NCI-H524 (cell line): Measurements from ENCODE around the gene GET4.

ENCODE experiments used
- DNase-seq, 2 experiments: peaks; one replicate each; lab custom pipeline; 2025; lab: John Stamatoyannopoulos, UW

GET4 gene, protein sequence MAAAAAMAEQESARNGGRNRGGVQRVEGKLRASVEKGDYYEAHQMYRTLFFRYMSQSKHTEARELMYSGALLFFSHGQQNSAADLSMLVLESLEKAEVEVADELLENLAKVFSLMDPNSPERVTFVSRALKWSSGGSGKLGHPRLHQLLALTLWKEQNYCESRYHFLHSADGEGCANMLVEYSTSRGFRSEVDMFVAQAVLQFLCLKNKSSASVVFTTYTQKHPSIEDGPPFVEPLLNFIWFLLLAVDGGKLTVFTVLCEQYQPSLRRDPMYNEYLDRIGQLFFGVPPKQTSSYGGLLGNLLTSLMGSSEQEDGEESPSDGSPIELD

DNA sequence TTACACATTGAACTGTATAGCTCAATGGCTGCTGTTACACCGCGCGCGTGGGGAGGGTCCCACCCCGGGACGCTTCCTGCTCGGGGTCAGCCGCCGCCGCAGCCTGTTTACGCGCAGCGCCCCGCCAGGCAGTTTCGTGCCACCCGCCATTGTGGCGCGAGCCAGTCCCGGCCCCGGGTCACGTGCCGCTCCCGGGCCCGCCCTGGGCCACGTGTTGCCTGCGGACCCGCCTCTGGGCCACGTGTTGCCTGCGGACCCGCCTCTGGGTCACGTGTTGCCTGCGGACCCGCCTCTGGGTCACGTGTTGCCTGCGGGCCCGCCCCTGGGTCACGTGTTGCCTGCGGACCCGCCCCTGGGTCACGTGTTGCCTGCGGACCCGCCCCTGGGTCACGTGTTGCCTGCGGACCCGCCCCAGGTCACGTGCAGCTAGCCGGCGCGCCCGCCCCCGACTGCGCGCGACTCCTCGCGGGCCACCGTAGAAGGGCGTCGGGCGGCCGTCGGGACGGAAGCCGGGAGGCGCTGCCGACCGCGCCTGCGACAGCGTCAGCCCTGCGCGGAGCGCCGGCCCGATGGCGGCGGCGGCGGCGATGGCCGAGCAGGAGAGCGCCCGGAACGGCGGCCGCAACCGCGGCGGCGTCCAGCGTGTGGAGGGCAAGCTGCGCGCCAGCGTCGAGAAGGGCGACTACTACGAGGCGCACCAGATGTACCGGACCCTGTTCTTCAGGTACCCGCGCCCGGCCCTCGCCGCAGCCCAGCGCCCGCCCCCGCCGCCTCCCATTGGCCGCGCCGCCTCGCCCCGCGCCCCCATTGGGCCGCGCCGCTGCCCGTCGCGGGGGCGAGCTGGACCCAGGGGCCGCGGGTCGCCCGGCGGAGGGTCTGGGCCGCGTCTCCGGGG is at the start of gene GET4:
TSS of gene GET4 (plus strand) at position 478 of the 895 bp plus-strand sequence. CDS start at position 570, 92 bp downstream.
- DNase-seq: peak; percentile 55 to 92

DNA sequence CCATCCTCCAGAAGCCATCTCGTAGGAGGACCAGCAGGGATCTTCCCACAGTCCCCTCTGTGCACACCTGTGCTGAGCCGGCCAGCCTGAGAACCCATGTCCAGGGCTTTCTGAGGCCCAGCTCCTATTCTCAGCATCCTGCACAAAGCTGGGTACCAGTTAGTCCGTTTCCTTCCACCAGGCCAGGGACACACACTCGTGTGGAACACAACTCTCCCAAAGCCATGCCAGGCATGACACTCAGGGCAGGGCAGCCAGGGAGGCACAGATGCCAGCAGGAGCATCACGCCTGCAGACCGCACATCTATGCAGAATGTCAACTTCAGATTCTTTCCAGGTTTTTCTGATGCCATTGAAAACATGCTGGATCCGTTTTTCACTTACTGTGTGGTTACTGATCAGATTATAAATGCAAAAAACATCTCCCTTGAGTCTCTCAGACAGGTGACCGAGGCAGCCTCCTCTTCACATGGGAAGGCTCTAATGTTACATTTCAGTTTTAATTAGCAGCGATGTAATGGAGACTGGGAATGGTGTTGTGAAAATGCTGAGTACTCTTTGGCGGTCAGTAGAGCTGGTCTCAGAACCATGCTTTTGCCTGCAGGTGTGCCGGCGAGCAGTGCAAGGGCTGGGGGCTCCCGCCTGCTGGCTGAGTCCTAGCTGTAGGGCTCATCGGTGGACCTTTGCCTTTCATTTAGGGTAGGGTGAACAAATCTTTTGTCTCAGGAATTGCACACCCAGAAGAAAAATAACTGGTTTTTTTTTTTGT is 47.4 kb upstream of the GET4 start:
- DNase-seq: no peak

DNA sequence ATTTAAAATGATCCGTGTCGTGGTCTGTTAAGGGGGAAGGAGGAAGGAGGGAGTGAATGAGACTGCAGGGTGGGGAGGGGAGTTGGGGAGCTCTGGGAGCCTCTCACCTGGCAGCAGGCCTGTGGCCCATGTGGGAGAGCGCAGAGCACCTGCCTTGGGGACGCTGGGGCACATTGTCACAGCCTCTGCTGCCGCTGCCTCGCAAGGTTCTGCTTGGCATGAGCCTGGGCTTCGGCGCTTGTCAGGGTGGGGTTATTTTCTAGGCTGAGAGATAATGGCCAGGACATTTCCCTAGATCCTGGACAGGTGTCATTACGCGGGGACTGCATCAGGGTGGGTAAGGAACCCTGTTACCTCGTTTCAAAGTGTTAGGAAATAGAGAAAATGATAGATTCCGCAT is 46.3 kb upstream of the GET4 start:
- DNase-seq: no peak

DNA sequence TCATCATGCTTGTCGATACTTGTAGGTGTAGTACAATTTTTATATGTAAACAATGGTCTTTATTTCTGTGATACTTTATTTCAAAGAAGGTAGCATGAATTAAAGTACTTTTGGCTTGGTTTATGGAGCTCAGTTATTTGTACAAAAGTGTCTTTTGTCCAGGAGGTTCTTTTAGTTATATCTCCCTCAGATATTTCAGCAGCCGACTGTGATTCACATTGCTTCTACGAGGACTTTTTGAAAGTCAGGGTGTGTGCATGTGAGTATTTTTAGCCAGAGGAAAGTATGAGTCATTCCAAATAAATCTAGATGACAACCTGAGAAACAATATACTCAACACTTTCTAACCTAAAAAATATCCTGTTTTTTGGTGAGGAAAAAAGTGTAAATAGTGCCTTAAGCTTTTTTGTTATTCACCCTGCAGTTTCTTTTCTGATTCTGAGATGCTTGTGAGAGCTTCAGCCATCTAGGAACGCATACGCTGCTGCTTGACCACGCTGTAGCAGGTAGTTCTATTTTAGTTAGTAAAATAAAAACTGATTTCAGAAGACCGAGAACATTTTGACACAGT is 44.7 kb upstream of the GET4 start:
- no peak for DNase-seq

DNA sequence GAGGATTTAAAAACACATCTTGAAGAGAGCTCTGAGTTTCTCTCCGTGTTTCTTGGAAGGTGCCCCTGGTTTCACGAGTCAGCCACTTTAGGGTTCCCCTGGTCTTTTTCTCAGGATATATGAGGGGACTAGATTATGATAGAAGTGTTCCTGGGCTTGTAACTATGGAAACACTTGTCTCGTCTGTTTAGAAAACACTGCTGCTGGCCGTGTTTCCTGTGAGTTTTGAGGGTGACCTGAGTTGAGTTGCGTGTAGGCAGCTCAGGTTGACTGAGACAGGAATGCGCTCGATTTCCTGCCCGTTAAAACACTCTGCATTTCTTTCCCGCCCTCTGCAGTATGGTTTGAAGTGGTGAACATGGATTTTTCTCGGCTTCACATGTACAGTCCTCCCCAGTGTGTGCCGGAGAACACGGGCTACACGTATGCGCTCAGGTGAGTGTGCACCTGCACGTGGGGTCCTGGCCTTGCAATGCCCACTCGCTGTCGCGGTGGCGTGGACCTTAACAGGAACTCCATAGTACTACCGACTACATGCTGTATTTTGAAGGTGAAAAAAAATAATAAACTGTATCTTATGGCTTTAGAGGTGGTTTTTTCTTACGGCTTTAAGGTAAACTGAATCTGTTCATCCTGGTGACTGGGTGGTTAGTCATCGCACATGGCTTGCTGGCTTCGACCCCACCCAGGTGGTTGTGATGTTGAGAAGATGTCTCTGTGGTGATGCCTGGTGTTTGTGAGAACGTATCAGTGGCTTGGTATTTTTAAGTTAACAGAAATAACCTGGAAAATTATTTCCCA is 44.0 kb upstream of the GET4 start, which contains the start of gene SUN1:
TSS of gene SUN1 (plus strand) at position 310 of the 801 bp plus-strand sequence. CDS start at position 359, 49 bp downstream.
- no peak for DNase-seq

DNA sequence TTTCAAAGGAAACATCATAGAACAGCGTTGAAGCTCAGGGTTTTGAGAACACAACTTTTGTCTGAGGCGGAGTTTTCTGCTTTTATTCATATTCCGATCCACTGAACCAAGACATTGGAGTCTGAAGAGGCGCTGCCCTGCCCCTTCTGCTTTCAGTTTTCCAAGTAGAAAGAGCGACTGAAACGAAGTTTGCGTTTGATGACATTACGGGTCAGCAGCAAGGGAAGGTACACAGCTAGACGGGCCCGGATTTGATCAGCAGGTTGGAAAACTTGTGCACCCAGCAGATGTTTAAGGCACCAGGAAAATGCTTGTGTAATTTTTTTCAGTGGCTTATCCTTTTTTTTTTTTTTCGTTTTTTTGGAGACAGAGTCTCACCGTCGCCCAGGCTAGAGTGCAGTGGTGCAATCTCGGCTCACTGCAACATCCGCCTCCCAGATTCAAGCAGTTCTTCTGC is 43.4 kb upstream of the GET4 start:
- DNase-seq: no peak

DNA sequence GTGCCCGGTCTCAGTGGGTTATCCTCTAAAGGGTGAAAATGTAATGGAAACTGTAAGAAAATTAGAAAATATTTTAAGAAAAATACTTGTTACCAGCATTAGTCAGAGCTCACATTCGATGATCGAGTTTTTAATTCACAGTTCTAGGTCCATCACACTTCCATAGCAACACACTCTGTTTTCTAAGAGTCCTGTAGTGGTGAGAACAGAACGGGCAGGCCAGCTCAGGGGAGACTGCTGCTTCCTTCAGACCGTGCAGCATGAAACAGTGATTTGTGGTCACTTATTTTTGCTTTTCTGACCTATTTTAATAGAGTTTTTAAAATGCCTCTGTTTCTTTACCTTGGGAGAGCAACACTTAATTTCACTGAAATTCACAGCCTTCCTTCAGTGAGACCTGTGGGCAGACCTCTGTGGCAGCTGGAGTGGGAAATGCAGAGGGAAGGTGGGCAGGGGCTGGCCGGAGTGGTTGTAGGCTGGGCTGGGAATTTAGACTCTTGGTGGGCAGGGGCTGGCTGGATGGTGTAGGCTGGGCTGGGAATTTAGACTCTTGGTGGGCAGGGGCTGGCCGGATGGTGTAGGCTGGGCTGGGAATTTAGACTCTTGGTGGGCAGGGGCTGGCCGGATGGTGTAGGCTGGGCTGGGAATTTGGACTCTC is 42.6 kb upstream of the GET4 start:
- no peak for DNase-seq

DNA sequence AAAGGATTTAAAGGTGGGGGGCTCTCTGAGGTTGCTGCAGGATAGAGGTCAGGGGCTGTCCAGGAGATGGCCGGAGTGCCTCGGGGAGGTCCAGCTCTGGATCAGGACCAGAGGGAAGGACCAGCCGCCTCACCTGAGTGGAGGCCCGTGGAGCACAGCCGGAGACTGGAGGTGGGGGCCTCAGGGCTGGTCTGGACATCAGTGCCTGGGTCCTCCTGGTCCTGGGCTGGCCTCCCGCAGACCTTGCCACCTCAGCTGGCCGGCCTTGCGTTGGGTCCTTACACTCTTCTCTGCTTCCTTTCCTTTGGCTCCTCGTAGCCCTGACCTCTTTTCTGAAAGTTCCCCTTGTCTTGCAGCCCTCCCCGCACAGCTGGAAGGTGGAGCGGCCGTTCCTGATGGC is 42.1 kb upstream of the GET4 start:
- no peak for DNase-seq

DNA sequence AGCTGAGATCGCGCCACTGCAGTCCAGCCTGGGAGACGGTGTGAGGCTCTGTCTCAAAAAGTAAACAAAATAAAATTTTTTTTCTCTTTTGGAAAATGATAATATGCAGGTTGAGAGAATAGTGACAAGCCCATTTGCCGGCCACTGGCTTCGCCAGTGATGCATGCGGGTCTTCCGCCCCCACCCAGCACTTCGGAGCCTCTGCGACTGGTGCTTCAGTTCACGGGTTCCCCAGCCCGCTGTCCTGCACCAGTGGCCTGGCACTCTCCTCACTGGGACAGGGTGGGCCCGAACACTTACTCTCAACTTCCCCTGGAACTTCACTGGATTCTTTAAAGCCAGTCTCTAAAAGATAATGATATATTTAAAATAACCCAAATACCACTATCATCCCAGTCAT is 41.3 kb upstream of the GET4 start:
- DNase-seq: peak in 1 of 2 experiments; percentile 23

DNA sequence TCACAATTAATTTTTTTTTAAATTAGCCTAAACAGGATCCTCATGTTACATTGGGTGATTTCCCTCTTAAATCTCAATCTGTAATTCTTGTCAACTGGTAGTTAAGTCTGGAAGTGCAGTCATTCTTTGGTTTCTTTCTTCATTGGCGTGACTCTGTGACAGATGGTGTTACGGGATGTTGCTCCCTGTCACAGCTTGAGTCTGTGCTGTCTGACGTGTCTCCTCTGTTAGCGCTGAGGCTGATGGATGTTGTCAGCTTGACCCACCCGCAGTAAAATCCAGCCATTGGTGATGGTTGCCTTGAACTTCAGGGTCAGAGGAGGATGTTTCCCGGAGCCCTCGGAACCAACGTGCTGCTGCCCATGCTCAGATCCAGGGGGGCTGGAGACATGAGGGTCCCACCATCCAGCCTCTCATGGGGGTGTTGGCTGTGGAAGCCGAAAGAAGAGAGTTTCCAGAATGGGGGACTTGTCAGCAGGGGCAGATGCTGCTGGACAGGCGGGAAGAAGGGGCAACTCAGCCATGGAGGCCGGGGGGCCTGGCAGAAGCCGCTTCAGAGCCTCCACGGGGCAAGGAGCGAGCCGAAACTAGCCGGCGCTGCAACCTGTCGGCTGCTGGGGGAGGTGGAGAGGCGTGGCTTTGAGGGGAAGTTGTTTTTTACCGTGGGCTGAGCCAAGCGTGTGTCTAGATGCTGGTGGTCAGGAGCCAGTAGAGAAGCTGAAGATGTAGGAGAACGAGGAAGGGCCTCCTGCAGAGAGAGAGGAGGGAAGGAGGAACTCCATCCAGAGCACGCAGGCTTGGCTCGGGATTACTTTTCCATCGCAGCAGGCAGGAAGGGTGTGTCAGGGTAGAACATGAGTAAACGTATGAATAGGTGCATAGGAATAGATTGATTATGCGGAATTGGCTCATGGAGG is 40.6 kb upstream of the GET4 start:
- DNase-seq: peak; percentile 80 to 85

DNA sequence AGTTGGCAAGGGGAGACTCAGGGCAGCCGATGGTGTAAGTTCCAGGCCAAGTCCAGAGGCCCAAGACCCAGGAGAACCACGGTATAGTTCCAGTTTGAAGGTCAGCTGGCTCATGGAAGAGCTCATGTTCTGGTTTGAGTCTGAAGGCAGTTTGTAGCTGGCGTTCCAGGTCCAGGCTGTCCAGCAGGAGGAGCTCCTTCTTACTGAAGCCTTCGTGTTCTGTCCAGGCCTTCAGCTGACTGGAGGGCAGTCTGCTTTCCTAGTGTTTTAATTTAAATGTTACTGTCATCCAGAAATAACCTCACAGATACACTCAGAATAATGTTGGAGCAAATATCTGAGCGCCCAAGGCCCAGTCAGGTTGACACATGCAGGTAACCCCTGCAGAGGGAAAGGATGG is 39.9 kb upstream of the GET4 start:
- peak in 1 of 2 experiments; percentile 9 for DNase-seq

DNA sequence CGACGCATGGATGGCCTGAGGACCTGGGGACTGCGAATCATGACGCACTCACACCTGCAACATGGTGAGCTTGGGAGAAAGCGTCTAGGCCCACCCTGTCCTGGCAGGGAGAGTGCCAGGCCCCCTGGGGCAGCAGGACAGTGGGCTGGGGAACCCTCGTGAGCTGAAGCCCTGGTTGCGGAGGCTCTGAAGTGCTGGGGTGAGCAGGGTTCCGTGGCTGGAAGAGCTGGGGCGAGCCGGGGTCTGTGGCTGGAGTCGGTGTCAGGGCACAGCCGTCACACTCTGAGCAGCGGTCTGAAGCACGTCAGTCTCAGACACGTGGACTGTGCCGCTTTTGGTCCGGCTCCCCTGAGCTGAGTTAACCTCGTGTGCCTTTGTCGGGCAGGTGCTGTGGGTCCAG is 39.4 kb upstream of the GET4 start:
- DNase-seq: no peak

DNA sequence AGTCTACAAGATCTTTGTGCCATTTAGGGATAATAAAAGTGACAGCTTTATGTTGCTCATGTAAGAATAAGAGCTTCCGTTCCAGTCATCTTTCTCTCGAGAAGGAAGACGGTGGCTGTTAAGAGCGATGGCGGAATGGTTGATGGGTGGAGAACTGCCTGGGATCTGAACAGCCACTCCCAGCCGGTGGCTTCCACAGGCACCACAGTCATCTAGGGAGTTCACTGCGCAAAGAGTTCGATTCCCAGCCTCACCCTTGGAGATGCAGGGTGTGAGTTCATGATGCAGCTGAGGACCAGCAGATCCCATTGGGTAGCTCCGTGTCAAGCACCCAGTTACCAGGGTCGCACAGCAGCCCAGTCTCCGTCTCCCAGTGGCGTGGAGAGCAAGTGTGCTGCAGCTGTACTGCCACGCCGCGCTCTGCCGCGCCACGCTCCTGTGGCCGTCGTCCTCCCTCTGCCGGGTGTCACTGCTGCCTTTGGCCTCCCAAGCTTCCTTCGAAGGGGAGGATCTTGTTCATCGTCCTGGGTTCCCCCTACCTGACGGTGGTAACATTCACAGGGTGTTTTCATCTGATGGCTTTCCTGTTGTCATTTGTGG is 36.3 kb upstream of the GET4 start:
- no peak for DNase-seq

DNA sequence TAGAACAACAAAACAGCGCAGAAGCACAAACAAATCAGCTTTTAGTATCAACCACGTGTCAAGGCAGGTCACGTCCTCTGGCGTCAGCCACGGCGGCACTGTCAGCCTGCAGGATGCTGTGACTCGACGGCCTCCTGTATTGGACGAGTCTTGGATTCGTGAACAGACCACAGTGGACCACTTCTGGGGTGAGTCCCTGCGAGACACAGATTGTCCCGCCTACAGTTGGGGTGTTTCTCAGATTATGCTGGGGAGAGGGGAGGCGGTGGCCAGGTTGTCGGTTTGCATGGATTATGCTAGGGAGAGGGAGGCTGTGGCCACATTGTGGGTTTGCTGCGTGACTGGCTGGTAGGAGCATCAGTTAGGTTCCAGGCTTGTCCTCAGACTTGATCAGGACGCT is 34.4 kb upstream of the GET4 start:
- no peak for DNase-seq

DNA sequence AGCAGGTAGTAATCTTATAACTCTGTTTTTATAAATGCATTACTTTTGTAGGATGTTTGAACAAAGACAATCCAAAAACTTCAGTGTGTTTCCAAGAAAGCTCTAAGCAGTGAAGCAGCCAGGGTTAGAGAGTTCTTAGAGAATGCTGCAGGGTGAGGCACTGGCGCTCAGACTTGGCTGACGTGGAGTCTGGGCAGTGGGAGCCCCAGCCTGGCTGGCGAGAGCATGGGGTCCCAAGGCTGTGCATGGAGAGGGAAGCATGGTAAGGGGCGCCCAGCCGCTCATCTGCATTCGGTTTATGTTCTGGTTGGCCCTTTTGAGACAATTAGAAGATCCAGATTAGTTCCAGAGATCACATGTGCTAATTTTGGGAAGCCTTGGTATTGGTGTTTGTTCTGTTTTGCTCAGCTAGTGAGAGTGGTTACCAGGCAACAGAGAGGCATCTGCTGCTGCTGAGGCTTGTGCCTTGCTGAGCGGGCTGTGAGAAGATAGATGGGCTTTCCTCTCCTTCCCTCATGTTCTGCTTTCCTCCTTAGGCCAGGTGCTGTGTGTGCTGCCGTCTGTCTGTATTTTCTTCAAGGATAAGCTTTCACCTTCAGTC is 33.8 kb upstream of the GET4 start:
- DNase-seq: peak in 1 of 2 experiments; percentile 30

DNA sequence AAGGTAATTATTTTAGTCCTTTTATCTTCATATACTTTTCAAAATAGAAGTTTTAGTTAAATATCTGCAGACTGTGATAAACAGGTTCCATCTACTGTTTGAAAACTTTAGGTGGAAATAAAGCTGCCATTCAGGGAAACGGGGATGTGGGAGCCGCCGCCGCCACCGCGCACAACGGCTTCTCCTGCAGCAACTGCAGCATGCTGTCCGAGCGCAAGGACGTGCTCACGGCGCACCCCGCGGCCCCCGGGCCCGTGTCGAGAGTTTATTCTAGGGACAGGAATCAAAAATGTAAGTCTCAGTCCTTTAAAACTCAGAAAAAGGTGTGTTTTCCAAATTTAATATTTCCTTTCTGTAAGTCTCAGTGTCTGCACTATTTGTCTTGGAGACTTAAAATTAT is 33.1 kb upstream of the GET4 start:
- DNase-seq: no peak

DNA sequence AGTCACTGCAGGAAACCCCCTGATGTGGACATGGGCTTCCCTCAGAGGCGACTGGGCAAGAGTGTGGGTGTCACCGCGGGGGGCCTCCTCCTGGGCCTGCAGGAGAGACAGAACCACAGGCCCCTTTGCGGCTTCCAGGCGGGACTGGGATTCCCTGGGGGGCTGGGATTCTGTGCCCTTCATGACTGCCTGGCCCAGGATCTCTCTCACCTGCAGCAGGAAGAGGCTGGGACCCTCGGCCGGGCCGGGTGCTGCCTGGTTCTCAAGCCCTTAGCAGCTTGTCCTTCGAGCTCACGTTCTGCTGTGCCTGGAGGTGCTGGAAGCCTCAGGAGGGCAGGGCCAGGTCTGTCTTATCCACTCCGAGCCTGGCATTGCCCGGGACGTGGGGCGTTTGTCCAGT is 32.3 kb upstream of the GET4 start:
- no peak for DNase-seq

DNA sequence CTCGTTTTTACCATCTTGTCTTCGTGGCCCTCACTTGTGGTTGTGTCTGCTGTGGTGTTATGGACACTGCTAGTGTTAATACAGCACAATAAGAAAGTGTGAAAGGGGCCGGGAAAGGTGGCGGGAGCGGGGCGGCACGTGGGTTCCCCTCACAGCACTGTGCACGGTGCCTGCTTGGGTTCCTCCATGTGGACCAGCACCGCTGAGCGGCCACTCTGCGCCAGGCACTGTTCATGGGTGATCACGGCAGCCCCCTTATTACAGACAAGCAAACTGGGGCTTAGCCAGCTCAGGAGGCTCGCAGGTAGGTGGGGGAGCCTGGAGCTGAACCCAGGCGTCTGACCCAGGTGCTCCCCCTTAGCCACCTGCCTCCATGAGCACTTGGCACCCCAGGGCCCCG is 31.8 kb upstream of the GET4 start:
- DNase-seq: no peak

DNA sequence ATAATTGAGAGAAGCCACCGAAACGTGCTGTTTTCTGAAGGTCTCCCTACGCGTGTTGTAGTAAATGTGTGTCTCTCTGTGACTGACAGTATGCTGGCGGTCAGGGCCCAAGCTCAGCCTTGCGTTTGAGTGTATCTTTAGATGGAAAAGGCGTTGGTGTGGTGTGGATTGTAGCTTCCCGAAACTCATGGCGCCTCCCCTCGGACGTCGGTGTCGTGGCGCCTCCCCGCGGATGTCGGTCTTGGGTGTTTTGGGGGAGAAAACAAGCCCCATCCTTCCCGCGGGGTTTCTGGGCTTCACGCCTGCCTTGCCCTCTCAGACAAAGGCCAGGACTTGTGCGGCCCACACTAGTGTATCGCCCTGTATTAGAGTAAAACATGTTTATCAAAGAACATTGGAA is 31.3 kb upstream of the GET4 start:
- DNase-seq: no peak
